ENCODE results near the gene ZNRF3.

Gene ZNRF3

DNA sequence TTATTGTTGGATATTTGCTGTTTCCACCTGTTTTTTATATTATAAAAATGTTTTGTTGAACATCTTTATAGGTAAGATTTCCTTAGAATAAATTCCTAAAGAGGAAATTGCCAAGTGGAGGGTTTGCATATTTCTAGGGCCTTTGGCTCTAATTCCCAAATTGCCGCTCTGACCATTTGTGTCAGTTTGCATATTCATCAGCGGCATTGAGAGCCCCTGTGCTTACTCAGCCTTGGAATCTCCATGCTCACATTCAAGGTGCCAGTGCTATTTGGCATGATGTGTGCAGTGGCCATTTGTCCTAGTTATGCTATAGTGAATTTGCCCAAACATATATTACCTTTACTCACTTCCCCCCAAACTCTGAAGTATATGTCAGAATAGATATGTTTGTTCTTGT, 214.9 kb downstream of the ZNRF3 start:
- DNase-seq: no peak

DNA sequence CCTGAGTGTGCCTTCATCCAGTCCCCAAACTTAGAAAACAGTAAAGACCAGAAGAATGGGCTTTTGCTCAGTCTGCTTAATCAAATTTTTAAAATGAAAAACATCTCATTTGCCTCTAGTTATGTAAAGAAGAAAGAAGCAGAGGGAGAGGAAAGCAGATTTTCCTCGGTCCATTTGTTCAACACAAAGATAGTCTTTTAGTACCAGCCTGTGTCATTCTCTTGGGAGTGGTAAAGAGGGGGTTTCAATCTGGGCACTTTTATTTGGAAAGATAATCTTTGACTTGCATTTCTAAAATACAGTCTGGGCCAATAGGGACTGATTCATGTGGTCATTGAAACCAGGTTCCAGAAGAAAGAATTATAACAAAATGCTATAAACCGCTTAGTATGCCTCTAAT, 218.9 kb downstream of the ZNRF3 start:
- DNase-seq: no peak

DNA sequence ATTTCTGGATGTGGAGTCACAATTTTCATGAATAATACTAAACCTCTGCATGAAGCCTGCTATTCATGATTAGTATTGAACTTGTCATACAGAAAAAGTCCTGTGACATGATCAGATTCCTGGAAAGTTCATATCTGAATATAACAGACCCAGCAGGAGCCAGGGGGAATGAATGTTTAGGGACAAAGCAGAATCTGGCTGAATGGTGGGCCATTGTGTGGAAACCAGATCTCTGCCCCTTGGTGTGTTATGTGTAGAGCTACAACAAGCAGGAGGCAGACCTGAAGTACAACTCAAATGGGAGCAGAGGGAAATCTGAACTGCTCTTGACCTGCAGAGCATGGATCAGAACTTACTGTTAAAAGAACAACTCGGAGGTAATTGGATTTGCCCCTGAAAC, 219.7 kb downstream of the ZNRF3 start:
- DNase-seq: no peak

DNA sequence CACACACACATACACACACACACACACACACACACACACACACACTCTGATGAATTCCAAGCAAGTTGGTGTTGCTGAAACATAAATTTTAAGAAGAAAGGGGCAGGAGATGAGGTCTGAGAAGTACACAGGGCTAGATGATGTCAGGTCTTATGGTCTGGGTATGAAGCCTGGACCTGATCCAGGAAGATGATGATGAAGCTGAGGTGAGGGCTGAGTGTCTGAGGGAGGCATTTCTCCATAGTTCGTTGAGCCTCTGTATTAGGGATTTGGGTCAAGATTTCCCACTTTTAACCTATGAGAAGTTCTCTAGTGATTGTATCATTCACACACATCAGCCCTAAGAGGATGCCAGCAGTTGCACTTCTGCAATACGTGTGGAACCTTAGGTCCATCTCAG, 222.1 kb downstream of the ZNRF3 start:
- no peak for DNase-seq

GRCh38 chr22:29106839-29107238, 223.5 kb downstream of the ZNRF3 start:
- no peak for DNase-seq

Measured in EL (cell line).